Endodermal cell (in vitro differentiated cells): ENCODE results near the gene EIF2A. TPM values are rescaled to one million over a fixed set of nuclear protein-coding genes. Genes with fewer than 3 reads are reported as not detected.

Source experiments
- DNase-seq: peaks from one replicate; pipeline ENCODE4 v3.0.0-alpha.2; 2017
- H3K27ac ChIP-seq: 2 replicates; pipeline ENCODE4 v1.5.1; 2013; ENCODE audit warnings: mild to moderate bottlenecking, low read depth, low read length, moderate library complexity
- H3K27me3 ChIP-seq: 2 replicates; pipeline ENCODE4 v1.6.1; 2013; ENCODE audit warnings: mild to moderate bottlenecking, low read length, moderate library complexity; ENCODE audit not compliant: insufficient read depth, control insufficient read depth, poor library complexity, severe bottlenecking
- H3K36me3 ChIP-seq: 2 replicates; pipeline ENCODE4 v1.7.0; 2013; ENCODE audit warnings: mild to moderate bottlenecking, low read length, moderate library complexity; ENCODE audit not compliant: control insufficient read depth, insufficient read depth
- H3K4me1 ChIP-seq: one replicate; pipeline ENCODE4 v1.7.0; 2013; ENCODE audit warnings: low read length; ENCODE audit not compliant: control insufficient read depth, insufficient read depth
- H3K4me3 ChIP-seq: 2 replicates; pipeline ENCODE4 v1.5.1; 2013; ENCODE audit warnings: mild to moderate bottlenecking, low read length, moderate library complexity
- H3K9ac ChIP-seq: 2 replicates; pipeline ENCODE4 v1.6.1; 2013; ENCODE audit warnings: mild to moderate bottlenecking, low read length, moderate library complexity; ENCODE audit not compliant: poor library complexity, severe bottlenecking; ENCODE audit errors: extremely low read depth
- H3K9me3 ChIP-seq: 2 replicates; pipeline ENCODE4 v1.6.1; 2013; ENCODE audit warnings: mild to moderate bottlenecking, low read length, moderate library complexity; ENCODE audit not compliant: control insufficient read depth
- H3K27ac Mint-ChIP-seq: 2 replicates; pipeline ENCODE4 v1.8.0; 2020; ENCODE audit warnings: mixed read lengths
- H3K27me3 Mint-ChIP-seq: 2 replicates; pipeline ENCODE4 v1.8.0; 2021; ENCODE audit warnings: mild to moderate bottlenecking, mixed read lengths; ENCODE audit not compliant: insufficient read depth
- H3K36me3 Mint-ChIP-seq: 2 replicates; pipeline ENCODE4 v1.8.0; 2020; ENCODE audit warnings: low read depth, mixed read lengths
- H3K4me1 Mint-ChIP-seq: 2 replicates; pipeline ENCODE4 v1.8.0; 2020; ENCODE audit warnings: mixed read lengths
- H3K4me3 Mint-ChIP-seq: 2 replicates; pipeline ENCODE4 v1.8.0; 2020; ENCODE audit warnings: mild to moderate bottlenecking, moderate library complexity, mixed read lengths
- H3K9me3 Mint-ChIP-seq: 2 replicates; pipeline ENCODE4 v1.8.0; 2020; ENCODE audit warnings: mild to moderate bottlenecking, mixed read lengths
- WGBS, 2 experiments: methylation state at CpG; one replicate each; pipeline versions ENCODE4 v1.1.5 to v1.1.7; 2013; ENCODE audit warnings: missing lambda C conversion rate in 2 of 2, mixed read lengths in 1 of 2; ENCODE audit not compliant: insufficient coverage in 1 of 2, insufficient read length in 1 of 2; 5-methylcytosine and 5-hydroxymethylcytosine counted together
- total RNA-seq, 2 donors: library from RNA; stranded (reverse); fragmentation: NEBNext Ultra II Directional in 1 of 2; extraction: Animal tissue kit (Norgen Biotek cat#: 25700) in 1 of 2; gene quantifications; 2 replicates in 1 of 2; 3 replicates in 1 of 2; pipeline ENCODE4 v1.2.1, GENCODE V29; 2021
- TF ChIP-seq, protein P1 (sequence below): fragments of 200-600 bp; sonication (generic); conservative IDR thresholded peaks from 2 replicates; pipeline ENCODE4 v1.5.0; 2021; ENCODE audit warnings: antibody characterized with exemption, mild to moderate bottlenecking

EIF2A gene
- total RNA-seq, 2 donors from 2014 or later = 63.5 to 63.7 TPM

DNA sequence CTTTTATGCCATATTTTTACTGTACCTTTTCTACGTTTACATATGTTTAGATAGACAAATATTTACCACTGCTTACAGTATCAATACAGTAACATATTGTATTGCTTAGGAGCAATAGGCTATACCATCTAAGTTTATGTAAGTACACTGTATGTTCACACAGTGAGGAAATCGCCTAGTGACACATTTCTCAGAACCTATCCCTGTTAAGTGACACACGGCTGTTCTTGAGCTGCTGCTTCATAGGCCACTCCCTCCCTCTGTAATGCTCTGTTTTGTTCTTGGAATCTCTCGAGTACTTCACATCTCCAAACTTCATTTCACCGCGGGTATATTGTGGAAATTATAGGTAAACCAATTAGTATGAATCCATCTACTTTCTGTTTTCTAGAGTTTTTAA, 43.2 kb downstream of the EIF2A start:
- Mint-ChIP-seq H3K36me3 (peaks cover 23% of the 10 kb centered on the region), H3K27me3 (no peaks in the 10 kb centered on the region), H3K4me3 (no peak overlapping the region), H3K27ac (no peak overlapping the region), H3K9me3 (no peaks in the 10 kb centered on the region), H3K4me1 (peaks cover 7% of the 10 kb centered on the region)
- Histone ChIP-seq H3K36me3 (peaks cover 23% of the 10 kb centered on the region), H3K9ac (no peak overlapping the region), H3K9me3 (peaks cover 4% of the 10 kb centered on the region), H3K27ac (no peak overlapping the region), H3K4me3 (no peak overlapping the region), H3K27me3 (no peaks in the 10 kb centered on the region), H3K4me1 (peaks cover 4% of the 10 kb centered on the region)
- no peak for DNase-seq
- TF ChIP-seq, protein P1, sequence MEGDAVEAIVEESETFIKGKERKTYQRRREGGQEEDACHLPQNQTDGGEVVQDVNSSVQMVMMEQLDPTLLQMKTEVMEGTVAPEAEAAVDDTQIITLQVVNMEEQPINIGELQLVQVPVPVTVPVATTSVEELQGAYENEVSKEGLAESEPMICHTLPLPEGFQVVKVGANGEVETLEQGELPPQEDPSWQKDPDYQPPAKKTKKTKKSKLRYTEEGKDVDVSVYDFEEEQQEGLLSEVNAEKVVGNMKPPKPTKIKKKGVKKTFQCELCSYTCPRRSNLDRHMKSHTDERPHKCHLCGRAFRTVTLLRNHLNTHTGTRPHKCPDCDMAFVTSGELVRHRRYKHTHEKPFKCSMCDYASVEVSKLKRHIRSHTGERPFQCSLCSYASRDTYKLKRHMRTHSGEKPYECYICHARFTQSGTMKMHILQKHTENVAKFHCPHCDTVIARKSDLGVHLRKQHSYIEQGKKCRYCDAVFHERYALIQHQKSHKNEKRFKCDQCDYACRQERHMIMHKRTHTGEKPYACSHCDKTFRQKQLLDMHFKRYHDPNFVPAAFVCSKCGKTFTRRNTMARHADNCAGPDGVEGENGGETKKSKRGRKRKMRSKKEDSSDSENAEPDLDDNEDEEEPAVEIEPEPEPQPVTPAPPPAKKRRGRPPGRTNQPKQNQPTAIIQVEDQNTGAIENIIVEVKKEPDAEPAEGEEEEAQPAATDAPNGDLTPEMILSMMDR = no peak
- 79 to 91% methylated on average over 2 of the region's 6 CpGs for WGBS, 2 experiments

GRCh38 chr3:150594150-150594549, 47.6 kb downstream of the EIF2A start:
- H3K27ac Mint-ChIP-seq = no peak overlapping the region
- 87 to 100% methylated on average over 1 to 4 of the region's 4 CpGs for WGBS, 2 experiments
- peaks cover 2% of the 10 kb centered on the region for H3K4me1 ChIP-seq
- H3K9me3 ChIP-seq = no peaks in the 10 kb centered on the region
- no peaks in the 10 kb centered on the region for H3K9me3 Mint-ChIP-seq
- TF ChIP-seq, protein P1 = no peak
- no peak overlapping the region for H3K27ac ChIP-seq
- peaks cover 8% of the 10 kb centered on the region for H3K36me3 Mint-ChIP-seq
- H3K27me3 Mint-ChIP-seq = no peaks in the 10 kb centered on the region
- no peak for DNase-seq
- H3K4me3 ChIP-seq = no peak overlapping the region
- no peaks in the 10 kb centered on the region for H3K27me3 ChIP-seq
- H3K9ac ChIP-seq = no peak overlapping the region
- H3K36me3 ChIP-seq = no peaks in the 10 kb centered on the region
- no peak overlapping the region for H3K4me3 Mint-ChIP-seq
- H3K4me1 Mint-ChIP-seq = peaks cover 6% of the 10 kb centered on the region

DNA sequence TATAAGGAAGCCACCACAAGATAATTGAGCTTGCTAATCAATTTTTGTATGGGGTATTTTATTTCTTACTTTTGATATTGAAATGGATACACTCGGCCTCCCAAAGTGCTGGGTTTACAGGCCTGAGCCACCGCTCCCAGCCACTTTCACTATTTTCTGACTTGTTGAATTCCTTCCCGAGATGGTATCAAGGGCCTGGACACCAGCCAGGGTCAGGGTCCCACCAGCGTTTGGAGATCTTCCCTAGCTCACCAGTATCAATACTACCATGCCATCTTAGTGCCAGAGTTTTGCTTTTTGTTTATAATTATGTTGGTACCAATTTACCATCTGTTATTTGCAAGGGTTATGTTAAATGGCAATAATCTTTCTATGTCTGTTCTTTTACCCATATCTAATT, 51.1 kb downstream of the EIF2A start:
- Histone ChIP-seq H3K27me3 (no peaks in the 10 kb centered on the region), H3K36me3 (no peaks in the 10 kb centered on the region), H3K9me3 (no peaks in the 10 kb centered on the region), H3K27ac (no peak overlapping the region), H3K4me3 (no peak overlapping the region), H3K9ac (no peak overlapping the region), H3K4me1 (peaks cover 11% of the 10 kb centered on the region)
- Mint-ChIP-seq H3K4me3 (no peak overlapping the region), H3K27me3 (no peaks in the 10 kb centered on the region), H3K4me1 (peaks cover 35% of the 10 kb centered on the region), H3K36me3 (peaks cover 8% of the 10 kb centered on the region), H3K27ac (peak overlapping the region; percentile 52), H3K9me3 (no peaks in the 10 kb centered on the region)
- TF ChIP-seq, protein P1 = no peak
- DNase-seq = no peak
- 90% methylated on average over 4 of the region's 4 CpGs; no CpG with 5 or more reads in 1 of the 2 experiments for WGBS, 2 experiments
